Osteoblast (primary cell): ENCODE data around the gene MSH3. TPM values are rescaled to one million over a fixed set of nuclear protein-coding genes. Genes with fewer than 3 reads are reported as not detected.

Source experiments
- DNase-seq: peaks from one replicate; pipeline ENCODE4 v3.0.0; 2011; ENCODE audit warnings: low spot score, mixed read lengths; ENCODE audit not compliant: insufficient read length; ENCODE audit errors: missing footprints
- H2AFZ ChIP-seq: 2 replicates; pipeline ENCODE4 v1.6.0; 2011; ENCODE audit warnings: mild to moderate bottlenecking, low read length
- H3K27ac ChIP-seq: 2 replicates; pipeline ENCODE4 v1.5.1; 2011; ENCODE audit warnings: mild to moderate bottlenecking, low read depth, low read length, moderate library complexity
- H3K27me3 ChIP-seq: 2 replicates; pipeline ENCODE4 v1.6.0; 2012; ENCODE audit warnings: mild to moderate bottlenecking, control low read depth, inconsistent platforms, low read length, moderate library complexity; ENCODE audit not compliant: insufficient read depth
- H3K36me3 ChIP-seq: 2 replicates; pipeline ENCODE4 v1.5.1; 2011; ENCODE audit warnings: mild to moderate bottlenecking, low read length, control low read depth, moderate library complexity; ENCODE audit not compliant: insufficient read depth
- H3K4me1 ChIP-seq: 2 replicates; pipeline ENCODE4 v1.5.1; 2011; ENCODE audit warnings: mild to moderate bottlenecking, low read length, control low read depth, moderate library complexity; ENCODE audit not compliant: insufficient read depth
- H3K4me2 ChIP-seq: 2 replicates; pipeline ENCODE4 v1.6.0; 2011; ENCODE audit warnings: mild to moderate bottlenecking, low read length; ENCODE audit not compliant: insufficient read depth
- H3K4me3 ChIP-seq: fragments of 200-600 bp; sonication (generic); 3 replicates; pipeline ENCODE4 v1.5.1; 2012; ENCODE audit warnings: mild to moderate bottlenecking, low read length, inconsistent platforms; ENCODE audit not compliant: insufficient read depth
- H3K79me2 ChIP-seq: 2 replicates; pipeline ENCODE4 v1.6.0; 2012; ENCODE audit warnings: mild to moderate bottlenecking, low read length, control low read depth, inconsistent platforms; ENCODE audit not compliant: insufficient read depth
- H3K9me3 ChIP-seq: 2 replicates; pipeline ENCODE4 v1.5.1; 2011; ENCODE audit warnings: low read depth, low read length, control low read depth
- H4K20me1 ChIP-seq: 2 replicates; pipeline ENCODE4 v1.6.0; 2012; ENCODE audit warnings: mild to moderate bottlenecking, low read length, control low read depth; ENCODE audit not compliant: insufficient read depth
- total RNA-seq: library from RNA; depleted of rRNA; stranded (reverse); fragments of >200 nt; gene quantifications from 2 replicates; pipeline ENCODE4 v1.2.3, GENCODE V29; 2012
- TF ChIP-seq, protein P1 (sequence below): IDR thresholded peaks from 2 replicates; pipeline ENCODE4 v1.5.1; 2011; ENCODE audit warnings: mild to moderate bottlenecking, low read depth, low read length, moderate library complexity; ENCODE audit errors: extremely low read depth

The MSH3 gene
- total RNA-seq, 1 donor: 21.7 TPM

DNA sequence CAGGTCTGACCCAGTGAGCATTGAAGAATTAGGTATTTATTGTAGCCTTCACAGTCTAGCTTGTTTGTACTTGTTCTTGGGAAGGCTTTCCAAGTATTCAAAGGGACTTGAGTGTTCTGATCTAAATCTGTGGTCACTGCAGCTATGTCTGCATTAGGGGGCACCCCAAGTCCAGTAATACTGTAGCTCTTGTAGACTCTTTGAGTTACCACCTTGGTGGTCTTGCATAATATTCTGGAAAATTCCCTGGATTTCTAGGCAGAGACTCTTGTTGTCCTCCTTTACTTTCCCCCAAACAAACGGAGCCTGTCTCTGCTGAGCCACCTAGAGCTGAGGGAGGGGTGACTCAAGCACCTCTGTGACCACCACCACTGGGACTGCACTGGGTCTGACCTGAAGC, 149.9 kb downstream of the MSH3 start:
- H3K4me3 ChIP-seq: no peak overlapping the region
- H3K27ac ChIP-seq: no peak overlapping the region
- no peaks in the 10 kb centered on the region for H3K36me3 ChIP-seq
- H3K9me3 ChIP-seq: no peaks in the 10 kb centered on the region
- H2AFZ ChIP-seq: no peak overlapping the region
- no peaks in the 10 kb centered on the region for H4K20me1 ChIP-seq
- H3K79me2 ChIP-seq: no peaks in the 10 kb centered on the region
- DNase-seq: no peak
- H3K27me3 ChIP-seq: no peaks in the 10 kb centered on the region
- no peak overlapping the region for H3K4me2 ChIP-seq
- TF ChIP-seq, protein P1, sequence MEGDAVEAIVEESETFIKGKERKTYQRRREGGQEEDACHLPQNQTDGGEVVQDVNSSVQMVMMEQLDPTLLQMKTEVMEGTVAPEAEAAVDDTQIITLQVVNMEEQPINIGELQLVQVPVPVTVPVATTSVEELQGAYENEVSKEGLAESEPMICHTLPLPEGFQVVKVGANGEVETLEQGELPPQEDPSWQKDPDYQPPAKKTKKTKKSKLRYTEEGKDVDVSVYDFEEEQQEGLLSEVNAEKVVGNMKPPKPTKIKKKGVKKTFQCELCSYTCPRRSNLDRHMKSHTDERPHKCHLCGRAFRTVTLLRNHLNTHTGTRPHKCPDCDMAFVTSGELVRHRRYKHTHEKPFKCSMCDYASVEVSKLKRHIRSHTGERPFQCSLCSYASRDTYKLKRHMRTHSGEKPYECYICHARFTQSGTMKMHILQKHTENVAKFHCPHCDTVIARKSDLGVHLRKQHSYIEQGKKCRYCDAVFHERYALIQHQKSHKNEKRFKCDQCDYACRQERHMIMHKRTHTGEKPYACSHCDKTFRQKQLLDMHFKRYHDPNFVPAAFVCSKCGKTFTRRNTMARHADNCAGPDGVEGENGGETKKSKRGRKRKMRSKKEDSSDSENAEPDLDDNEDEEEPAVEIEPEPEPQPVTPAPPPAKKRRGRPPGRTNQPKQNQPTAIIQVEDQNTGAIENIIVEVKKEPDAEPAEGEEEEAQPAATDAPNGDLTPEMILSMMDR: no peak
- H3K4me1 ChIP-seq: no peaks in the 10 kb centered on the region

DNA sequence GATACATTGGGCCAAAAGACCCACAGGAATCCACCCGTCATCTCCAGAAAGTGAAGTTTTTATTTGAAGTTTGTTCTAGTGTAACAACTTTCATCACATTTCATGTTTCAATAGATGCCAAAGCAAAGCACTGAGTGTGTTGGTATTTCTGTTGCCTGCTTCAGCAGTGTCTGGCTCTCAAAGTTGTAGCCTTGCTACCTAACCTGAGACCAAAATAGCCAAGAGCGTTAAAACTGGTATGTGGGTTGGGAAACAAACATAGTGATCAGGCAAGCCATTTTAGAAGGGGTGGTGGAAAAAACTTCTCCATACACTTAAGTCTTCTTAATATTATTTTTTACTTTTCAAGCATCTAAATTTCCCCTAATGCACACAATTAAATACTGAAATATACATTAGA, 150.6 kb downstream of the MSH3 start:
- Histone ChIP-seq H3K4me1 (no peaks in the 10 kb centered on the region), H2AFZ (no peak overlapping the region), H3K9me3 (no peaks in the 10 kb centered on the region), H3K4me3 (no peak overlapping the region), H3K27ac (no peak overlapping the region), H3K4me2 (no peak overlapping the region), H3K36me3 (no peaks in the 10 kb centered on the region), H4K20me1 (no peaks in the 10 kb centered on the region), H3K79me2 (no peaks in the 10 kb centered on the region), H3K27me3 (no peaks in the 10 kb centered on the region)
- no peak for DNase-seq
- TF ChIP-seq, protein P1: no peak

DNA sequence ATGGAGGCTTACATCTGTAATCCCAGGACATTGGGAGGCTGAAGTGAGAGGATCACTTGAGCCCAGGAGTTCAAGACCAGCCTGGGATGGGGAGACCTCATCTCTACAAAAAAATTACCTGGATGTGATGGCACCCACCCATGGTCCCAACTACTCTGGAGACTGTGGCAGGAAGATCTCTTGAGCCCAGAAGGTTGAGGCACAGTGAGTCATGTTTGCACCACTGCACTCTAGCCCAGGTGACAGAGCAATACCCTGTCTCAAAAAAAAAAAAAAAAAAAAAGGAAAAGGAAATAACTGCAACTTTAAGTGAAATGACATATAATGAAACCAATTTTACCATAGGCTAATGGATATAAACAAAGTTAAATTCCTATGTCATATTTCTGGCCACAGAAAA, 152.5 kb downstream of the MSH3 start:
- DNase-seq: no peak
- Histone ChIP-seq H3K79me2 (no peaks in the 10 kb centered on the region), H3K27me3 (no peaks in the 10 kb centered on the region)

DNA sequence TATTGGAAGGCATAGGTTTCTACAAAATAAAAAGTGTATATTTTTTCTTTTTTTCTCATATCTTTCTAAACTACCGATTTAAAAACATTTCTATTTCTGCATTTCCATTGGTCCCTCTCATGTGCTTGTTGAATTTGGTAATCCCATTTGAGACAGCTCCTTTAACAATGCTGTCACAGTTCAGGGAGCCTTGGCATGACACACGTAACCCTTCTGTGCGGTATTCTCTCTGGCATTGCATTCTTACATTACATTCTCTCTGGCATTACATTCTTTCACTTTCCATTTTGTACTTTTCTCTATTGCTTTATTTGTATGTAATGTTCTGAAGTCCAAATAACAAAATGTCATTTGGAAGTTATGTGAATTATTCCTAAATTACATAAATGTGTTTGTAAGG, 155.0 kb downstream of the MSH3 start:
- Histone ChIP-seq H3K36me3 (no peaks in the 10 kb centered on the region), H3K9me3 (no peaks in the 10 kb centered on the region), H4K20me1 (no peaks in the 10 kb centered on the region), H3K4me3 (no peak overlapping the region), H3K79me2 (no peaks in the 10 kb centered on the region), H3K4me2 (no peak overlapping the region), H3K27ac (no peak overlapping the region), H2AFZ (no peak overlapping the region), H3K4me1 (no peaks in the 10 kb centered on the region), H3K27me3 (no peaks in the 10 kb centered on the region)
- DNase-seq: no peak
- TF ChIP-seq, protein P1: no peak

More for the DNA sequence above, 152.5 kb downstream of the MSH3 start:
- no peak overlapping the region for H2AFZ ChIP-seq
- no peaks in the 10 kb centered on the region for H3K9me3 ChIP-seq
- no peak overlapping the region for H3K4me2 ChIP-seq
- TF ChIP-seq, protein P1: no peak
- H3K36me3 ChIP-seq: no peaks in the 10 kb centered on the region
- H3K27ac ChIP-seq: no peak overlapping the region
- H3K4me3 ChIP-seq: no peak overlapping the region
- no peaks in the 10 kb centered on the region for H4K20me1 ChIP-seq
- no peaks in the 10 kb centered on the region for H3K4me1 ChIP-seq
